Effector memory CD4-positive, alpha-beta T cell (primary cell): ENCODE results near the gene ADPRHL1.
"Not testable (repeated sequence)": the region's sequence is repeated elsewhere in the genome, so short reads cannot be mapped to it uniquely, and the experiment has no call there.

Experiments
- DNase-seq, 3 donors: peaks; one replicate each; pipeline ENCODE4 v3.0.0-alpha.2; 2020
- H3K27ac ChIP-seq: 2 replicates; pipeline ENCODE4 v1.7.0; 2013; ENCODE audit warnings: mild to moderate bottlenecking, low read length, moderate library complexity; ENCODE audit not compliant: insufficient read depth, poor library complexity, severe bottlenecking
- H3K27me3 ChIP-seq: replicated peaks from 2 replicates; pipeline ENCODE4 v1.7.0; 2013; ENCODE audit warnings: mild to moderate bottlenecking, low read length; ENCODE audit not compliant: insufficient read depth, control insufficient read depth, poor library complexity, severe bottlenecking
- H3K36me3 ChIP-seq: 2 replicates; pipeline ENCODE4 v1.7.0; 2013; ENCODE audit warnings: mild to moderate bottlenecking, low read length, moderate library complexity; ENCODE audit not compliant: control insufficient read depth, insufficient read depth
- H3K4me1 ChIP-seq: 2 replicates; pipeline ENCODE4 v1.7.0; 2013; ENCODE audit warnings: low read length, mild to moderate bottlenecking; ENCODE audit not compliant: control insufficient read depth, insufficient read depth, poor library complexity, severe bottlenecking
- H3K4me3 ChIP-seq: 2 replicates; pipeline ENCODE4 v1.7.0; 2013; ENCODE audit warnings: low read length, low read depth, mild to moderate bottlenecking; ENCODE audit not compliant: insufficient read depth, poor library complexity, severe bottlenecking
- H3K9me3 ChIP-seq: 2 replicates; pipeline ENCODE4 v1.7.0; 2013; ENCODE audit warnings: mild to moderate bottlenecking, low read length, moderate library complexity; ENCODE audit not compliant: control insufficient read depth

ADPRHL1 gene

DNA sequence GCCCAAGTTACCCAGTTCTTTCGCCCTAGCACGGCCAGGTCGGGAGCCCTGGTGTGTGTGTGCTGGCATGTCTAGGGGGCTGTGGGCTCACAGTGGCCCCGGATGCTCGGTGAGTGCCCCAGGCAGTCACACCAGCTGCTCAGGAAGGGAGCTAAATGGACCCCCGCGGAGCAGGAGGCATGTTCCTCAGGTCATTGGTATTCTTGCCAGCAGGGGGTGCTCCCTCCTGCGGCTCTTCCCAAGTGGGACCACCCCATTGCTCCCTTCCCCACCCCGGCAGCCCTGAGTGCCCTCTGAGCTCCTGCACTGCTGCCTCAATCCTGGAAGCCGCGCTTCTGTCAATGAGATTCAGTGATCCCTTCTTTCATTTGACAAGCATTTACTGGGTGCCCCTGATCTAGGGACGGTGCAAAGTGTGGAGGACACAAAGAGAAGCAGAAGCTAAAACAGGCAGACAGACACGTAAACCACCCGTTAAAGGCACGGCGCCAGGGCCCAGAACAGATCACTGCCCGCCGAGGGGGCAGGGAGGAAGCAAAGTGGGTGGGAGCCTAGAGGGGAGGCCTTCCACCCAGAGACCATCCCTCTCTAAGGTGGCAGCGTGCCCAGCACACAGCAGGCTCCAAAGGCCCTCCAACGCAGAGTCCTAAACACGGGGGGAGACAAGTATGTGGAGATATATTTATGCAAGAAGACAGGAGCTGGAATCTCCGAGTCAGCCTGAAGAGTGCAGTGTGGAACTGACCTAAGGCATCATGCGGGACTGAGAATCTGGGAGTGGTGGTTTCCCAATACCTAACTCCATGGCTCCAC, 5.2 kb upstream of the ADPRHL1 start:
- DNase-seq: no peak
- Histone ChIP-seq H3K27me3 (no peaks in the 10 kb centered on the region), H3K36me3 (peaks cover 34% of the 10 kb centered on the region)

DNA sequence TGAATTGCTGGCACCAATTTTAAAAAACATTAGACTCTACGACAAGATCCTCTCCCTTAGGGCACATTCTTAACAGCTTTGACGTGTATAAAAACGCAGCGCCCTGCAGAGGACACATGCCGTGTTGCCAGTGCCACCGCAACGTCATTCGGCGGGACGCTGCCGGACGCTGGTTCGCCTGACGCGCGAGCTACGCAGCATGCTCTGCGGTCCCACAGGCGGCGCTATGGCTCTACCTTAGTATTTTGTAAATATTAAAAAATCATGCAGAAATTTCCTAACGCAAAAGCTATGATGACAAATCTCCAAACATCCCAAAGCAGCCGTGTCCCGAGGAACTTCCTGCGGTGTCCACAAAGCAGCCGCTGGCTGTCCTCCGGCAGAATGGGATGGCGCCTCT, 4.2 kb upstream of the ADPRHL1 start:
- H3K27me3 ChIP-seq: no peaks in the 10 kb centered on the region
- no peak overlapping the region for H3K27ac ChIP-seq
- H3K4me1 ChIP-seq: no peaks in the 10 kb centered on the region
- H3K4me3 ChIP-seq: no peak overlapping the region
- peaks cover 34% of the 10 kb centered on the region for H3K36me3 ChIP-seq
- no peak for DNase-seq
- no peaks in the 10 kb centered on the region for H3K9me3 ChIP-seq

More for the DNA sequence above, 5.2 kb upstream of the ADPRHL1 start:
- Histone ChIP-seq H3K4me1 (no peaks in the 10 kb centered on the region), H3K9me3 (no peaks in the 10 kb centered on the region), H3K27ac (no peak overlapping the region), H3K4me3 (no peak overlapping the region)

DNA sequence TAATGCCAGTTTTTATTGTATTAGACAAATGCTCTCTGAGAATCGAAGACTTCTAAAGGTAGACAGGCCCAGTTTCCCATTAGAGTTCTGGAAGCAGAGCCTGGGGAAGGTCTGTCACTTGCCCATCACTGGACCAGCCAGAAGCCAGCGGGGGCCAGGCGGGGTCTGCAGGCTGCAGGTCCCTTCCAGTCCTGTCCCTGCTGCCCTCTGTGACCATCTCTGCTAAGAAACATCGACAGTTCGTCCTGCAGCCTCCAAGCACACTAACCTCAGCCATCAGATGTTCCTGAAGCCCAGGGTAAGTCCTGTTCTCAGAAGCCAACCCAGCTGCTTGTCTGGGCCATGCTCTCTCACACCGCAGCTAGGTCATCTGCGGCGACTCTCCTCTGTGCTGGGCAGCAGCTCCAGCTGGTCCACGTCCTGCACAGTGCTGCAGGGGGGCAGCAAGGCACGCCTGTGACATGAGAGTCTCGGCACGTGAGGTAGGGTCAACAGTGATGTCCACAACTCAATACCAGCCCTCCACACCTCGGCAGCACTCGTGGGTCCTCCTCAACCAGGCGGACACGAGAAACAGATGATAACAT, 2.9 kb upstream of the ADPRHL1 start:
- no peak overlapping the region for H3K4me3 ChIP-seq
- H3K9me3 ChIP-seq: no peaks in the 10 kb centered on the region
- no peaks in the 10 kb centered on the region for H3K4me1 ChIP-seq
- H3K27me3 ChIP-seq: no peaks in the 10 kb centered on the region
- H3K27ac ChIP-seq: no peak overlapping the region
- peaks cover 34% of the 10 kb centered on the region for H3K36me3 ChIP-seq
- DNase-seq: no peak

DNA sequence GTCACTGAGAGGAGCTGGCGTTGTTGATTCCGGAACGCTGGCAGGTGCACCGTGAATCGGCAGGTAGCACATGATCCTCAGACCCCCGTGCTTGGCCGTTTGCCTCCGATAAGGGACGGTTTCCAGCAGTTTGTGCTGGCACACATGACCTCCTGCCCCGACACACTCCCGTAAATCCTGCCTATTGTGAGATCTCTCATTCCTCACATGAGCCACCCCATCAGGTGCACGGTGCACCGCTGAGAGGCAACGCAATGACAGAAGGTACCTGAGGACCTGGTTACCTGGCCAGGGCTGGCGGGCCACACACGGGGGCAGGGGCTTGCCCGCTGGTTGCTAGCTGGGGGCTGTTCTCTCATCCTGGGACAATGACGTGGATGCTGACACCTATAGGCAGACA, 2.1 kb upstream of the ADPRHL1 start:
- Histone ChIP-seq H3K9me3 (no peaks in the 10 kb centered on the region), H3K36me3 (peaks cover 28% of the 10 kb centered on the region), H3K4me1 (no peaks in the 10 kb centered on the region), H3K27me3 (no peaks in the 10 kb centered on the region), H3K4me3 (no peak overlapping the region), H3K27ac (no peak overlapping the region)
- DNase-seq: no peak

DNA sequence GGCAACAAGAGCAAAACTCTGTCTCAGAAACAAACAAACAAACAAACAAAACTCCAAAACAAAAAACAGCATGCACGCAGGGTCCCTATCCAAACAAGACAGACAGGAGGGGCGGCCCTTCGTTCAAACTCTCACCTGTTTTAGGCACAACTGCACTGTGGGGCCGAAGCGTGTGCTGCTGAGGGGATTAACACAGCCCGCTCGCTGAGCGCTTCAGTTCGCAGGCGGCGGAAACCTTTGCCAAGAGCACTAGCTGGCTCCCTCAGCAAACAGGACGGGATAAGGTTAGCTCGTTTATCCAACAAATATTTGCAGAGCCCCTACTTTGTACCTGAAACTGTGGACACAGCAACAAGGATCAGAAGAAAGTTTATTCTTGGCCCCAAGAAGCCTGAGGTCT, 1.6 kb upstream of the ADPRHL1 start:
- Histone ChIP-seq H3K36me3 (peaks cover 27% of the 10 kb centered on the region), H3K4me3 (no peak overlapping the region), H3K4me1 (no peaks in the 10 kb centered on the region), H3K27me3 (no peaks in the 10 kb centered on the region), H3K27ac (no peak overlapping the region), H3K9me3 (no peaks in the 10 kb centered on the region)
- no peak for DNase-seq

DNA sequence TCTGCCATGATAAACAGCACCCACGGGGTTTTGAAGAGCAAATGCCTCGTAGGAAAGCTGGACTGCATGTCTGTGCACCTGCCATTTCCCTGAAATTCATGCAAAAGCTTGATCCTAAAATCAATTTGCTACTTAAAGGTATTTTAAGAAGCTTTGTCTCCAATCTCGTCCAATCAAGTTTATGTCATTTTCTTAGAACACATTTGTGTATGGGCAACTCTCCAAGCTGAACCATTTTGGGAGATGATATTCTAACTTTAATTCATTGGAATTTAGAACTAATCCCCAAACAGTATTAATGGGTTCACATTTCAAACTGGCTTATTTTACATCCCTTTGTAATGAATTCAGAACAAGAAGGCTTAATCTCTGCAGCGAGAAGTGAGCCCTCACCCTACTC, 822 bp downstream of the ADPRHL1 start:
- Histone ChIP-seq H3K36me3 (peaks cover 14% of the 10 kb centered on the region), H3K27ac (no peak overlapping the region), H3K4me1 (no peaks in the 10 kb centered on the region), H3K4me3 (no peak overlapping the region), H3K9me3 (no peaks in the 10 kb centered on the region), H3K27me3 (no peaks in the 10 kb centered on the region)
- no peak for DNase-seq

DNA sequence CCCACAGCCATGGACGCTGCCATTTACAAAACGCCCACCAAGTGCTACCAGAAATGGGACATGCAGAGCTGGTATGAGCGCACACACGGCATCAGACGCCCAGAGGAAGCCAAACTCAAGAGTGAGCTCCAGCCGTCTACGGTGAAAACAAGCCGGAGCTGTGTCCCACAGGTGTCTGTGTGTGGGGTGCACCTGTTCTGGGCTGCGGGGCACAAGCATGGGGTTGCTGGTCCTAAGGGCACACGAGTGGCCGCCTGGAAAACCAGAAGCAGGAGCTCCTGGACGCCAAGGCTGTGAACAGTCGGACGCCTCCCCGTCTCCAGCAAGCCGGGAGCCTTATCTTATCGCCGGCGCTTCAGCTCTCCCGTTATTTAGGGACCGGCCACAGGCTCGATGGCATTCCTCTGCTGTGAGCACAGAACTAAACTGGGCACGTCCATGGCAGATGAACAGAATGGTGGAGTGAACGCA, 1.3 kb downstream of the ADPRHL1 start:
- no peaks in the 10 kb centered on the region for H3K27me3 ChIP-seq
- no peak for DNase-seq
- H3K9me3 ChIP-seq: no peaks in the 10 kb centered on the region
- H3K4me3 ChIP-seq: no peak overlapping the region
- H3K4me1 ChIP-seq: no peaks in the 10 kb centered on the region
- H3K27ac ChIP-seq: no peak overlapping the region
- H3K36me3 ChIP-seq: peaks cover 14% of the 10 kb centered on the region

DNA sequence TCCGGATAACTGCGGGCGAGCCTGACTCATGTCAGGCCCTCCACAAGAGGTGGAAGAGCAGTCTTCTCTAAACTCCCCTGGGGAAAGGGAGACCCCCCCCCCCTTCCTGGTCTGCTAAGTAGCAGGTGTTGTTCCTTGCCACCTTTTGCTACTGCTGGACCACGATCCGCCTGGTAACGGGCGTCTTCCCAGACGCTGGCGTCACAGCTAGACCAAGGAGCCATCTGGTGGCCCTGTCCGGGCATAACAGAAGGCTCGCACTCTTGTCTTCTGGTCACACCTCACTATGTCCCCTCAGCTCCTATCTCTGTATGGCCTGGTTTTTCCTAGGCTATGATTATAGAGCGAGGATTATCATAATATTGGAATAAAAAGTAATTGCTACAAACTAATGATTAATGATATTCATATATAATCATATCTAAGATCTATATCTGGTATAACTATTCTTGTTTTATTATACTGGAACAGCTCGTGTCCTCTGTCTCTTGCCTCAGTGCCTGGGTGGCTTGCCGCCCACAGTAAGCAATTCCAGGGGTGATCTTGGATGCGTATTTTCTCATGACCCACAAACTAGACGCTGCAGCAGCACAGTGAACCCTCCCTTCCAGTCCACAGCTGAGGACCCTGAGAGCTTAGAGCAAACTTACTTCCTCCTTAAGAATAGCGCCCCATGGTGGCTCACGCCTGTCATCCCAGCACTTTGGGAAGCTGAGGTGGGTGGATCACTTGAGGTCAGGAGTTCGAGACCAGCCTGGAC, 2.2 kb downstream of the ADPRHL1 start:
- H3K4me3 ChIP-seq, H3K36me3 ChIP-seq, H3K27me3 ChIP-seq, DNase-seq, H3K4me1 ChIP-seq, H3K27ac ChIP-seq, H3K9me3 ChIP-seq: not testable (repeated sequence)

DNA sequence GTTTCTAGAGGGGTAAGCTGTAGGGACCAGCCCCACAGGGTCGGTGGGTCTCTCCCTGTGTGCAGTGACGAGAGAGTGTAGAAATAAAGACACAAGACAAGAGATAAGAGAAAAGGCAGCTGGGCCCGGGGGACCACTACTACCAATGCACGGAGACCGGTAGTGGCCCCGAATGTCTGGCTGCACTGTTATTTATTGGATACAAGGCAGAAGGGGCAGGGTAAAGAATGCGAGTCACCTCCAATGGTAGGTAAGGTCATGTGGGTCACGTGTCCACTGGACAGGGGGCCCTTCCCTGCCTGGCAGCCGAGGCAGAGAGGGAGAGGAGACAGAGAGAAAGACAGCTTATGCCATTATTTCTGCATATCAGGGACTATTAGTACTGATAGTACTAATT, 2.9 kb downstream of the ADPRHL1 start:
- H3K27me3 ChIP-seq, H3K4me3 ChIP-seq, H3K36me3 ChIP-seq, H3K9me3 ChIP-seq, H3K4me1 ChIP-seq, H3K27ac ChIP-seq, DNase-seq: not testable (repeated sequence)
